ENCODE data around the gene ASB2. TPM values are rescaled to one million over a fixed set of nuclear protein-coding genes. Genes with fewer than 3 reads are reported as not detected.

ASB2 gene
- total RNA-seq, 4 donors from 2014 or later = 0.79 to 2.5 (median 0.95) TPM

- no peaks in the 10 kb centered on the region for H3K27me3 ChIP-seq
- H3K9me3 ChIP-seq = no peaks in the 10 kb centered on the region
- peaks cover 5% of the 10 kb centered on the region for H3K4me1 ChIP-seq
- 93% methylated on average over 3 of the region's 3 CpGs for WGBS
- TF ChIP-seq EP300 (IDR thresholded peaks at IDR 0.05) = no peak
- no peak for TF ChIP-seq POLR2AphosphoS5 (IDR thresholded peaks at IDR 0.05)
- TF ChIP-seq POLR2A (IDR thresholded peaks at IDR 0.05) = no peak
- no peak for TF ChIP-seq CTCF (IDR thresholded peaks at IDR 0.05)
- H3K36me3 ChIP-seq = no peaks in the 10 kb centered on the region
- H3K27ac ChIP-seq = no peak overlapping the region
- H3K4me3 ChIP-seq = no peak overlapping the region
- no peak for DNase-seq (ENCODE audit: low spot score in 2 of 2)
These were observed 11.5 kb downstream of the ASB2 start for GRCh38 chr14:93964820-93965286.

GRCh38 chr14:93964281-93964680 is 12.1 kb downstream of the ASB2 start:
- WGBS = 97% methylated on average over 10 of the region's 10 CpGs
- DNase-seq (ENCODE audit: low spot score in 2 of 2) = no peak
- no peaks in the 10 kb centered on the region for H3K9me3 ChIP-seq
- TF ChIP-seq POLR2A (IDR thresholded peaks at IDR 0.05) = no peak
- H3K36me3 ChIP-seq = no peaks in the 10 kb centered on the region
- H3K4me3 ChIP-seq = no peak overlapping the region
- no peak overlapping the region for H3K27ac ChIP-seq
- no peaks in the 10 kb centered on the region for H3K27me3 ChIP-seq
- peaks cover 10% of the 10 kb centered on the region for H3K4me1 ChIP-seq

- H3K27me3 ChIP-seq = no peaks in the 10 kb centered on the region
- TF ChIP-seq CTCF (IDR thresholded peaks at IDR 0.05) (no peak), POLR2A (IDR thresholded peaks at IDR 0.05) (no peak), POLR2AphosphoS5 (IDR thresholded peaks at IDR 0.05) (no peak), EP300 (IDR thresholded peaks at IDR 0.05) (no peak)
- 89% methylated on average over 4 of the region's 4 CpGs for WGBS
- H3K4me1 ChIP-seq = peaks cover 7% of the 10 kb centered on the region
- H3K27ac ChIP-seq = no peak overlapping the region
- no peaks in the 10 kb centered on the region for H3K36me3 ChIP-seq
- DNase-seq (ENCODE audit: low spot score in 2 of 2) = no peak
- no peak overlapping the region for H3K4me3 ChIP-seq
- no peaks in the 10 kb centered on the region for H3K9me3 ChIP-seq
These were observed 12.7 kb downstream of the ASB2 start for GRCh38 chr14:93963692-93964091.

- 69% methylated on average over 9 of the region's 16 CpGs for WGBS
- no peak overlapping the region for H3K27ac ChIP-seq
- no peak for TF ChIP-seq POLR2AphosphoS5 (IDR thresholded peaks at IDR 0.05)
- TF ChIP-seq CTCF (IDR thresholded peaks at IDR 0.05) = no peak
- TF ChIP-seq EP300 (IDR thresholded peaks at IDR 0.05) = no peak
- H3K27me3 ChIP-seq = no peaks in the 10 kb centered on the region
- no peak overlapping the region for H3K4me3 ChIP-seq
- no peaks in the 10 kb centered on the region for H3K9me3 ChIP-seq
- peaks cover 7% of the 10 kb centered on the region for H3K4me1 ChIP-seq
- no peaks in the 10 kb centered on the region for H3K36me3 ChIP-seq
- no peak for DNase-seq (ENCODE audit: low spot score in 2 of 2)
These were observed 13.4 kb downstream of the ASB2 start for GRCh38 chr14:93962701-93963601.

- Histone ChIP-seq H3K4me3 (no peak overlapping the region), H3K27ac (no peak overlapping the region), H3K27me3 (no peaks in the 10 kb centered on the region), H3K4me1 (peaks cover 7% of the 10 kb centered on the region), H3K9me3 (no peaks in the 10 kb centered on the region), H3K36me3 (no peaks in the 10 kb centered on the region)
- DNase-seq (ENCODE audit: low spot score in 2 of 2) = no peak
- WGBS = 94% methylated on average over 8 of the region's 8 CpGs
- no peak for TF ChIP-seq POLR2A (IDR thresholded peaks at IDR 0.05)
- no peak for TF ChIP-seq EP300 (IDR thresholded peaks at IDR 0.05)
- no peak for TF ChIP-seq CTCF (IDR thresholded peaks at IDR 0.05)
- TF ChIP-seq POLR2AphosphoS5 (IDR thresholded peaks at IDR 0.05) = no peak
These were observed 14.8 kb downstream of the ASB2 start for GRCh38 chr14:93961620-93962019.

Measured in suprapubic skin (tissue), 4 donors.